HTERT RPE-1 (cell line): ENCODE data around the gene DUS1L.

Source experiments
- in situ Hi-C: fragments of 300-500 bp; cut with MboI; formaldehyde crosslinking; loops from 4 replicates; pipeline ENCODE4 v1.14.3; 2020; ENCODE audit warnings: low sequenced_read_pairs

DUS1L gene

DNA sequence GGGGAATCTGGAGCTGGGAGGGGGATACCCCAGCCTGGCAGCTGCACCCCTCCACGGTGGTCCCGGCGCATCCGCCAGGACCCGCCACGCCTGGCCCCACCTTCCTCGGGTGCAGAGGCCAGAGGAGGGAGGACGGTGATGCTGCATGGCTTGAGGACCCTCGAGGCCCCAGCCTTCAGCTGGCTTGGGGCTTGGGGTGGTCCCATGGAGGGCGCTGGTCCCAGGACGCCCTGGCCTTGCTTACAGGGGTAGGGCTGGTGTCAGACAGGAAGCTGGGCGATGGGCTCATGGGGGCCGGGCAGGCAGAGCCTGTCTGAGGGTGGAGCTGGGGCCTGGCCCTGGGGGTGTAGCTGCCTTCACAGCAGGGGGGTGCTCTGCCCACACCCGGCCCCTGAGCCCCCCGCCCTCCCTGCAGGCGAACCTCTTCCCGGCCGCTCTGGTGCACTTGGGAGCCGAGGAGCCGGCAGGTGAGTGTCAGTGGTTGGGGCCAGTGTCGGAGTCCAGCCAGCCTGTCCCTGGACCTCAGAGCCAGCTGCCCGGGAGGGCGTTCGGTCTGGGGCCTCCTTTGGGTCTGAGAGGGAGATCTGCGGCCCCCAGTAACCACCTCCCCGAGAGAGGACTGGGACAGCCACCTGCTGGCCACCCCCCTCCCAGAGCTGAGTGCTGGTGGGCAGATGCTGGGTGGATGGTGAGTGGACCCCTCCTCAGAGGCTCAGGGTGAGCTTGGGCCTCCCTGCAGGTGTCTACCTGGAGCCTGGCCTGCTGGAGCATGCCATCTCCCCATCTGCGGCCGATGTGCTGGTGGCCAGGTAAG, 49.3 kb downstream of the DUS1L start:
- in situ Hi-C loops, result no loop called here

- in situ Hi-C loops, result no loop called here
These were observed 50.2 kb downstream of the DUS1L start for GRCh38 chr17:82015311-82015971.

- in situ Hi-C loops, result no loop called here
These were observed 50.7 kb downstream of the DUS1L start for GRCh38 chr17:82014971-82015310.

DNA sequence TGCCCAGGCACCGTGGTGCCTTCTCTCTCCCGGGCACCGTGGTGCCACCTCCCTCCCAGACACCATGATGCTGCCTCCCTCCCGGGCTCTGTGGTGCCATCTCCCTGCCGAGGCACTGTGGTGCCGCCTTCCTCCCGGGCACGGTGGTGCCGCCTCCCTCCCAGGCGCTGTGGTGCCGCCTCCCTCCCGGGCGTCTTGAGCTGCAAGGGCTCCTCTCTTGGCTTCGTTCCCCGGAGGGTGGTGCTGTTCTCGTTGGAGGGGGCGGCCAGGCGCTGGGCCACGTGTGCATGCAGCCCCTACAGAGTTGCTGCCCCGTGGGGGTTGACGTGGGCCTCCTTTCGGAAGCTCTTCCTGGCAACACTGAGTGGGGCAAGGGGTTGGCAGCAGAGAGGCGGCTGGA, 51.2 kb downstream of the DUS1L start:
- in situ Hi-C loops, result no loop called here

- in situ Hi-C loops, result no loop called here
These were observed 51.8 kb downstream of the DUS1L start for GRCh38 chr17:82013772-82014321.

GRCh38 chr17:82013341-82013740, 52.3 kb downstream of the DUS1L start:
- in situ Hi-C loops, result no loop called here

- in situ Hi-C loops, result no loop called here
These were observed 52.8 kb downstream of the DUS1L start for GRCh38 chr17:82012640-82013295.

GRCh38 chr17:82012261-82012639, 53.4 kb downstream of the DUS1L start:
- in situ Hi-C loops, result no loop called here

DNA sequence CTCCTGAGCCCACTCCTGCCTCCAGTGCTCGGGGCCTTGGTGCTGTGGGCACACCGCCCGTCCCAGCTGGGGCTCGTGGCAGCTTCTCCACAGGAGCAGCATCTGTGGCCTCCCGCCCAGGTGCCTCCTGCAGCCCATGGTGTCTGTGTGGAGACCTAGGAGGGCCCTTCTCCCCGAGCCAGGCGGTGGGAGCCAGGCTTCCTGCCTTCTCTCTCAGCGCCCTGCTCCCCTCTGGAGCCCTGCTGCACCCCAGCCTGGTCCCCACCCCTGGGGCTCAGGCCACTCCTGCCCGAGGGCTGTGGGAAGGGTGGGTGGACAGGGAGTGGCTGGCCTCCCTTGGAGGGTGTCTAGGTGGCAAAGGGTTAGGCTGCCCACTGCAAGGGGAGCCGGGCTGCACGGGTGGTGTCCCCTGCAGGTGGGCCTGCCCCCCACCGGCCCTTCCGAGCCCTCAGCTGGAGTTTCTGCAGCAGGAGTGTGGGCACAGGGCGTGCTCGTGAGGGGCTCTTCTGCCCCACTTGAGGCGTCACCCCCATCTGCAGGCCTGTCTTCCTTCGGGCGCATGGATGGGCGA, 53.9 kb downstream of the DUS1L start:
- in situ Hi-C loops, result no loop called here

- in situ Hi-C loops, result no loop called here
These were observed 54.8 kb downstream of the DUS1L start for GRCh38 chr17:82010575-82011525.

- in situ Hi-C loops, result no loop called here
These were observed 56.2 kb downstream of the DUS1L start for GRCh38 chr17:82009413-82009812.

GRCh38 chr17:82008941-82009405, 56.6 kb downstream of the DUS1L start:
- in situ Hi-C loops, result no loop called here

GRCh38 chr17:82008258-82008940, 57.2 kb downstream of the DUS1L start:
- in situ Hi-C loops, result no loop called here
